ENCODE measurements around the gene AOC3. TPM values are rescaled to one million over a fixed set of nuclear protein-coding genes. Genes with fewer than 3 reads are reported as not detected.
"Not testable (repeated sequence)": the region's sequence is repeated elsewhere in the genome, so short reads cannot be mapped to it uniquely, and the experiment has no call there.

Gene AOC3
- total RNA-seq, 1 donor from 2014 or later: 23.0 TPM

GRCh38 chr17:42844271-42844670 is 6.7 kb upstream of the AOC3 start, which contains the start of gene AOC2:
Gene AOC2 (plus strand): TSS chr17:42844580. CDS start chr17:42844627, 47 bp downstream.
- no peak for DNase-seq

DNA sequence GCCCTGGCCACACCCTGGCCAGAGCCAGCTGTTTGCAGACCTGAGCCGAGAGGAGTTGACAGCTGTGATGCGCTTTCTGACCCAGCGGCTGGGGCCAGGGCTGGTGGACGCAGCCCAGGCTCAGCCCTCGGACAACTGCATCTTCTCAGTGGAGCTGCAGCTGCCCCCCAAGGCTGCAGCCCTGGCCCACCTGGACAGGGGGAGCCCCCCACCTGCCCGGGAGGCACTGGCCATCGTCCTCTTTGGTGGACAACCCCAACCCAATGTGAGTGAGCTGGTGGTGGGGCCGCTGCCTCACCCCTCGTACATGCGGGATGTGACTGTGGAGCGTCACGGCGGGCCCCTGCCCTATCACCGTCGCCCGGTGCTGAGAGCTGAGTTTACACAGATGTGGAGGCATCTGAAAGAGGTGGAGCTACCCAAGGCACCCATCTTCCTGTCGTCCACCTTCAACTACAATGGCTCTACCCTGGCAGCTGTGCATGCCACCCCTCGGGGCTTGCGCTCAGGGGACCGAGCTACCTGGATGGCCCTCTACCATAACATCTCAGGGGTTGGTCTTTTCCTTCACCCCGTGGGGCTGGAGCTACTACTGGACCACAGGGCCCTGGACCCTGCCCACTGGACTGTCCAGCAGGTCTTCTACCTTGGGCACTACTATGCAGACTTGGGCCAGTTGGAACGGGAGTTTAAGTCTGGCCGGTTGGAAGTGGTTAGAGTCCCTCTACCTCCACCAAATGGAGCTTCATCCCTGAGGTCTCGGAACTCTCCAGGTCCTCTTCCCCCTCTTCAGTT is 6.0 kb upstream of the AOC3 start:
- DNase-seq: no peak

GRCh38 chr17:42845556-42845917 is 5.5 kb upstream of the AOC3 start:
- no peak for DNase-seq

- no peak for DNase-seq
These were observed 4.9 kb upstream of the AOC3 start for GRCh38 chr17:42845918-42846593.

DNA sequence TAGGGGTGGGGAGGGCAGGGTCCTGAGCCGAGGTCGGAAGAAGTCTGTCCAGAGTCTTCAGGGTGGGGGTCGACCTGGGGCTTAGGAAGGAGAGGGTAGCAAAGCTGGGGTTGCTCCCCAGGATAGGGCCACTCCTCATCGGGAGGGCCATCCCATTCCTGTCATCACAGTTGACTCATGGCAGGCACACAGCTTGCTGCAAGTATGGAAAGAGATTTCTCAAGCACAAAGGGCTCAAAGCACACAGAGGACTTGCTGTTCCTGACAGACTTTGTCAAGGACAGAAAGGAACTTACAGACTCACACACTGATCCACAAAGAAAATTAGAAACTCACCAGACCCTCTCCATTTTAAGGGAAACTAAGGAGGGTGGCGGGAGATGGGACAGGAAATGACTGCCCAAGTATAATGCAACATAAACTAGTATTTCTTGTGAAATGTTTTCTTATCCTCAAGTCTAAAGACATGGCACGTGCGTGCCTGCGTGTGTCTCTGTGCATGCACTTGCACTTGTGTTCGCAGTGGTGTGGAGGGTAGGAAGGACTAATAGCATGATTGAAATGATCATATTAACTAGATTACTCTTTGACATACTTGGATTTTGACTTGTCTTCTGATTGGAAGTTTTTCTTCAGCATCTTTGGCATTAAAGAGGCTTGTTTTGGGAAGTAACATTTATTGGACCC is 4.3 kb upstream of the AOC3 start:
- no peak for DNase-seq

GRCh38 chr17:42848093-42848492 is 2.9 kb upstream of the AOC3 start:
- no peak for DNase-seq

- no peak for DNase-seq
These were observed 2.0 kb upstream of the AOC3 start for GRCh38 chr17:42849031-42849430.

DNA sequence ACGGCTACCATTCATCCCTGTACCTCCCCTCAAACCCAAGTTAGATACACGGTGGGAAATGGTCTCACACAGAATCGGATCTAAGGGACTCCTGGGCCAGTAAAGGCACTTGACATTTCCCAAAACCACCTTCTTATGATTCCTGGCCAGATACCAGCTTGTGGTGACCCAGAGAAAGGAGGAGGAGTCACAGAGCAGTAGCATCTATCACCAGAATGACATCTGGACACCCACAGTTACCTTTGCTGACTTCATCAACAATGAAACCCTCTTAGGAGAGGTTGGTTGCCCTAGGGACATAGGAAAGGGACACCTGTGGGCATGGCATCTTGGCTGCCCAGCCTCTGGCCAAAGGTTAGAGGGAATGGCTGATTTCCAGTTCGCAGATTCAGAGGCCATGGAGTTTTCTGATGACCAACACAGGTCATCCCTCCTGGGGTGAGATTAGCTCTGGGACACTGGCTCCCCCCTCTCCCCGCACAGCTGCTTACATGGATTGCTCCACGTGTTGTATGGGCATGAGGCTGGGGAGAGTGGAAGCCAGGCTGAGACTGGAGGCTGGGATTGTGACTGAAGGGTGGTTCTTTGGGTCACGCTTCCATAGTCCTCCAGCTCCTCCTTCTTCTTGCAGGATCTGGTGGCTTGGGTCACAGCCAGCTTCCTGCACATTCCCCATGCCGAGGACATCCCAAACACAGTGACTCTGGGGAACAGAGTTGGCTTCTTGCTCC is 1.4 kb upstream of the AOC3 start:
- DNase-seq: no peak

GRCh38 chr17:42851371-42852240 is 607 bp downstream of the AOC3 start:
- not testable (repeated sequence) for DNase-seq

DNA sequence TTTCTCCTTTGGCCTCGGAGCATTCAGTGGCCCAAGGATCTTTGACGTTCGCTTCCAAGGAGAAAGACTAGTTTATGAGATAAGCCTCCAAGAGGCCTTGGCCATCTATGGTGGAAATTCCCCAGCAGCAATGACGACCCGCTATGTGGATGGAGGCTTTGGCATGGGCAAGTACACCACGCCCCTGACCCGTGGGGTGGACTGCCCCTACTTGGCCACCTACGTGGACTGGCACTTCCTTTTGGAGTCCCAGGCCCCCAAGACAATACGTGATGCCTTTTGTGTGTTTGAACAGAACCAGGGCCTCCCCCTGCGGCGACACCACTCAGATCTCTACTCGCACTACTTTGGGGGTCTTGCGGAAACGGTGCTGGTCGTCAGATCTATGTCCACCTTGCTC is 1.4 kb downstream of the AOC3 start:
- no peak for DNase-seq

DNA sequence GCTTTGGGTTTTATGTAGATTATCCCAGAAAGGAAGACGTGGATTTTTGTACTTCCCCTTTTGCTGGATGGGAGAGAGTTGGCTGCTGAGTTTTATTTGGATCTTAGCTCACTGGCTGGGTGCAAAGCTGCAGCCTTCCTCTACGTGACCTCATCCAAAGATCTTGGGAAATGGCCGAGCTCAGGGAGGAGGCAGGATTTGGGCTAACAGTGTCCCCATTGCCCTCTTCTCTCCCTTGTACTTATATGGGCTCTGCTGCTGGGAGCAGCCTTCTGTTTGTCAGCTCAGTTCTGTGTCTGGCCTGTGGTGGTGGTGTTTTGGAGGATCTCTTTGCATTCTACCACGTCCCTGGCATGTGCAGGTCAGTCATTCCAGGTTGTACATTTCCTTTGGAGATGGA is 2.0 kb downstream of the AOC3 start:
- DNase-seq: no peak

DNA sequence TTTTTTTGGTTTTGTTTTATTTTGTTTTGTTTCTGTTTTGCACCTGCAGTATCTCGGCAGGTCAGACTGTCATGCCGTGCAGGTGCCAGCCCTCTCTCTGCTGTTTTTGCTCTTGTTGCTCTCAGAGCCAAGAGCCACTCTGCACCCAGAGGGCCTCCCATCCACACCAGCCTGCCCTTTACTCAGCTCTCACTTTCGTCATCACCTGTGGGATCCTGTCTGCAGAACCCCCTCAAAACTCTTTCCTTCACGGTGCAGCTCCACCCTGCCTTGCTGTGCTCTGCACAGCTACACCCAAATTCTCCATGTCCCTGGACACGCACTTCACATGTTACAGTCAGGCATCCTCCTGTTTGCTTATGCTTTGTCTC is 2.6 kb downstream of the AOC3 start:
- no peak for DNase-seq

- DNase-seq: no peak
These were observed 3.2 kb downstream of the AOC3 start for GRCh38 chr17:42853968-42854790.

GRCh38 chr17:42855048-42855596 is 4.1 kb downstream of the AOC3 start:
- no peak for DNase-seq

DNA sequence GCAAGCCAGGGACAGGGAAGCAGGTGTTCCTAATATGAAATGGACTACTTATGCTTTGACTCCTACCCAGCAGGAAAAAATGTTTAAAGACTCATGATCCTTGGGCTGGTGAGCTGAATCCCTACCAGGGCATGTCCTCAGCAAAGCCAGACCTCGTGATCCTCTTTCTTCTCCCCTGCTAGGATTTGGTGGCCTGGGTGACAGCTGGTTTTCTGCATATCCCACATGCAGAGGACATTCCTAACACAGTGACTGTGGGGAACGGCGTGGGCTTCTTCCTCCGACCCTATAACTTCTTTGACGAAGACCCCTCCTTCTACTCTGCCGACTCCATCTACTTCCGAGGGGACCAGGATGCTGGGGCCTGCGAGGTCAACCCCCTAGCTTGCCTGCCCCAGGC is 5.1 kb downstream of the AOC3 start:
- not testable (repeated sequence) for DNase-seq

- not testable (repeated sequence) for DNase-seq
These were observed 5.5 kb downstream of the AOC3 start for GRCh38 chr17:42856516-42856915.

GRCh38 chr17:42857389-42857788 is 6.4 kb downstream of the AOC3 start:
- no peak for DNase-seq

GRCh38 chr17:42865638-42866094 is 14.7 kb downstream of the AOC3 start:
- no peak for DNase-seq

GRCh38 chr17:42866216-42866615 is 15.2 kb downstream of the AOC3 start:
- no peak for DNase-seq
